SK-N-SH treated with all-trans-retinoic acid at 6 μM for 48 hours (cell line): ENCODE results near the gene GET4.

ENCODE experiments used
- ARNTL ChIP-seq: fragments of 450-650 bp; formaldehyde crosslinking; IDR thresholded peaks from 2 replicates; pipeline ENCODE4 v1.5.0; 2020; ENCODE audit warnings: low read depth, mild to moderate bottlenecking, moderate library complexity, borderline replicate concordance
- CREB5 ChIP-seq: fragments of 250-450 bp; sonication (Bioruptor Pico); IDR thresholded peaks from 2 replicates; pipeline ENCODE4 v1.5.1; 2020; ENCODE audit warnings: low read depth, mild to moderate bottlenecking, moderate library complexity
- CSDC2 ChIP-seq: fragments of 250-450 bp; sonication (Bioruptor Pico); IDR thresholded peaks from 2 replicates; pipeline ENCODE4 v1.5.0; 2020; ENCODE audit warnings: mild to moderate bottlenecking, moderate library complexity
- CSRNP3 ChIP-seq: fragments of 250-450 bp; sonication (Bioruptor Pico); IDR thresholded peaks from 2 replicates; pipeline ENCODE4 v1.5.1; 2021; ENCODE audit warnings: mild to moderate bottlenecking, moderate library complexity
- PATZ1 ChIP-seq: fragments of 250-450 bp; sonication (Bioruptor Pico); IDR thresholded peaks from 2 replicates; pipeline ENCODE4 v1.8.0; 2020; ENCODE audit warnings: mild to moderate bottlenecking, moderate library complexity, borderline replicate concordance
- RARB ChIP-seq: fragments of 250-450 bp; sonication (Bioruptor Pico); IDR thresholded peaks from 2 replicates; pipeline ENCODE4 v1.8.0; 2021; ENCODE audit warnings: mild to moderate bottlenecking, moderate library complexity
- TOX ChIP-seq: fragments of 250-450 bp; sonication (Bioruptor Pico); IDR thresholded peaks from 2 replicates; pipeline ENCODE4 v1.8.0; 2021; ENCODE audit warnings: mild to moderate bottlenecking, moderate library complexity, borderline replicate concordance
- ZFP3 ChIP-seq: fragments of 250-450 bp; sonication (Bioruptor Pico); IDR thresholded peaks from 2 replicates; pipeline ENCODE4 v1.5.0; 2020; ENCODE audit warnings: mild to moderate bottlenecking, moderate library complexity
- ZFP30 ChIP-seq: fragments of 450-650 bp; formaldehyde crosslinking; IDR thresholded peaks from 2 replicates; pipeline ENCODE4 v1.5.0; 2022; ENCODE audit warnings: mild to moderate bottlenecking, moderate library complexity
- ZNF565 ChIP-seq: fragments of 450-650 bp; formaldehyde crosslinking; conservative IDR thresholded peaks from 2 replicates; pipeline ENCODE4 v1.5.0; 2020; ENCODE audit warnings: low read depth, mild to moderate bottlenecking, moderate library complexity
- ZNF70 ChIP-seq: fragments of 450-650 bp; formaldehyde crosslinking; IDR thresholded peaks from 2 replicates; pipeline ENCODE4 v1.5.0; 2020; ENCODE audit warnings: mild to moderate bottlenecking, moderate library complexity
- ZNF8 ChIP-seq: fragments of 450-650 bp; formaldehyde crosslinking; IDR thresholded peaks from 2 replicates; pipeline ENCODE4 v1.5.0; 2020; ENCODE audit warnings: mild to moderate bottlenecking, moderate library complexity

GRCh38 chr7:845731-846130 lies 30.6 kb upstream of the GET4 start:
- TF ChIP-seq PATZ1 (CRISPR knock-in tag), result no peak
- no peak for TF ChIP-seq ZNF565 (CRISPR knock-in tag)
- no peak for TF ChIP-seq ZNF8
- no peak for TF ChIP-seq RARB (CRISPR knock-in tag)
- no peak for TF ChIP-seq CSDC2 (CRISPR knock-in tag)
- TF ChIP-seq ZFP30 (CRISPR knock-in tag), result no peak
- TF ChIP-seq ZFP3, result no peak
- no peak for TF ChIP-seq CSRNP3 (CRISPR knock-in tag)
- no peak for TF ChIP-seq ARNTL (CRISPR knock-in tag)
- no peak for TF ChIP-seq TOX
- TF ChIP-seq CREB5 (CRISPR knock-in tag), result no peak
- no peak for TF ChIP-seq ZNF70 (CRISPR knock-in tag)
